GM18498 (cell line): Measurements from ENCODE around the gene LRP2.
A peak's percentile ranks its signal among the peaks of the same experiment; 100 is the strongest.
"Not testable (repeated sequence)": the region's sequence is repeated elsewhere in the genome, so short reads cannot be mapped to it uniquely, and the experiment has no call there.

Source experiments
- ATAC-seq: cut with Tn5 transposase; IDR thresholded peaks from one replicate; pipeline ENCODE4 v1.9.1; 2021; ENCODE audit warnings: mild to moderate bottlenecking, moderate library complexity; ENCODE audit not compliant: unreplicated experiment

LRP2 gene

GRCh38 chr2:169362118-169362893 is at the start of gene LRP2:
Gene LRP2, minus strand, starts transcription at chr2:169362534. Its CDS starts 135 bp downstream, at chr2:169362399.
- ATAC-seq, result no peak

- no peak for ATAC-seq
Measured at GRCh38 chr2:169406891-169407290, 44.6 kb upstream of the LRP2 start.

DNA sequence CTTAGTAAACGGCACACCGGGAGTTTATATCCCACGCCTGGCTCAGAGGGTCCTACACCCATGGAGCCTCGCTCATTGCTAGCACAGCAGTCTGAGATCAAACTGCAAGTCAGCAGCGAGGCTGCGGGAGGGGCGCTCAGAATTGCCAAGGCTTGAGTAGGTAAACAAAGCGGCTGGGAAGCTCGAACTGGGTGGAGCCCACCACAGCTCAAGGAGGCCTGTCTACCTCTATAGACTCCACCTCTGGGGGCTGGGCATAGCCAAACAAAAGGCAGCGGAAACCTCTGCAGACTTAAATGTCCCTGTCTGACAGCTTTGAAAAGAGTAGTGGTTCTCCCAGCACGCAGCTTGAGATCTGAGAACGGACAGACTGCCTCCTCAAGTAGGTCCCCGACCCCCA is 37.2 kb upstream of the LRP2 start:
- not testable (repeated sequence) for ATAC-seq

DNA sequence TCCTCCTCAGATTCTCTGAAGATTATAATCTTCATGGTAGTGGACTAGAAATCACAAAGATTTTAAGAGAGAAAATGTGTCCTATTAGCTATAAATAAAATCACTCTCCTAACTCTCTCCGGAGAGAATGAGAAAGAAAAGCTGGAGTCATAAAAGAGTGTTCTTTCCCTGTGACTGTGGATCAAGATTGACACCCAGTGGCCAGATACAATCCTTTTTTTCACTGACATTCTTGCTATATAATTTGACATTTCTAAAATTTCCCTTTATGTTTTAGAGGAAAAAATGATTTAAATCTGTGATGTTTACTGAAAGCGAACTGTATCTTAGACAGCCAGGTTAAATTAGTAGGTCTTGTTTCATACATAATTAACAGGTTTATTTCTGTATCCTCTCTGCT is 35.4 kb upstream of the LRP2 start:
- ATAC-seq, result no peak

GRCh38 chr2:169395821-169396374 is 33.6 kb upstream of the LRP2 start:
- no peak for ATAC-seq

GRCh38 chr2:169393068-169393590 is 30.8 kb upstream of the LRP2 start:
- peak; percentile 45 for ATAC-seq

DNA sequence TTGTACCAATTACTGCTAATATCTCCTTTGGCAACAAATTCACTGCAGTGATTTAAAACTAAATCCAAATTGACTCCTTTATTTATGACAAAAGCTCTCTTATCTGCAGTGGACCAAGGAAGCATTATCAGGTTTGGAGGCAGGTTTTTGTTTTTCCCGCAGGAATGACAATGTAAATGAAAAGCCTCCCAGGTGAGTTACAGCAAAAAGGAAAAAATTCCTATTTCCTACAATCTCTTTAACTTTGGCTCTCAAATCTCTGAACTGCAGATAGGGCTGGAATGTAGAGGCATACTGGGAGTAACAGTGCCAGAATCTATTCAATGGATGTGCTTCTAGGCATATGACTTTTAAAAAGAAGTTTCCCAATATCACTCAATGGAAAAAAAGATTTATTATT is 28.9 kb upstream of the LRP2 start:
- ATAC-seq, result no peak

DNA sequence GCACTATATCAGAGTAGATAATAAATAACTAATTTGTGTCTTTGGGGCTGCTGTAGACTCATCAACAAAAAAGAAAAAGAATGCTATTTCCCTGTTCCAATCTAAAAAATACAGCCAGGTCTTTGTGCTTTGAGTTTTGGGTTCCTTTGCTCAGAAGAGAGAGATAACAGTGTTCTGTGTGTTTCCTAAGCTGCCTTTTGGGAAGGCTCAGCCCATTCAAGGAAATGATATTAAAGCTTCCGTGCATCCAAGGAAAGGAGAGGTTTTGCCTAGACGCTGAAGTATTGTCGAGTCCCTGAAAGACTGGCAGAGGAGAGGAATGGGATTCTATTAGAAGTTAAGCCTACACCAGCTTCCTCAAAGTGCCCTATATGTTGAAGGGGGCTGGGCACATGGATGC is 25.8 kb upstream of the LRP2 start:
- ATAC-seq, result no peak

- ATAC-seq, result no peak
Measured at GRCh38 chr2:169386722-169387121, 24.4 kb upstream of the LRP2 start.

- ATAC-seq, result no peak
Measured at GRCh38 chr2:169384816-169385215, 22.5 kb upstream of the LRP2 start.

DNA sequence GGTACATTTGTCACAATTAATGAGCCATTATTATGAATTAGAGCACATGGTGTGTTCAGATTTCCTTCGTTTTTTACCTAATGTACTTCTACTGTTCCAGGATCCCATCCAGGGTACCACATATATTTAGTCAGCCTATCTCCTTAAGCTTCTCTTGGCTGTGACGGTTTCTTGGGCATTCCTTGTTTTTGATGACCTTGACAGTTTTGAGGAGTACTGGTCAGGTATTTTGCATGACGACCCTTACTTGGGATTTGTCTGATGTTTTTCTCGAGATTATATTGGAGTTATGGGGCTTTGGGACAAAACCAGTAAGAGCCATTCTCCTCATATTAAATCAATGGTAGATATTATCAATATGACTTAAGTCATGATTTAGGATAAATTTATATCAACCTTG is 10.2 kb upstream of the LRP2 start:
- no peak for ATAC-seq

DNA sequence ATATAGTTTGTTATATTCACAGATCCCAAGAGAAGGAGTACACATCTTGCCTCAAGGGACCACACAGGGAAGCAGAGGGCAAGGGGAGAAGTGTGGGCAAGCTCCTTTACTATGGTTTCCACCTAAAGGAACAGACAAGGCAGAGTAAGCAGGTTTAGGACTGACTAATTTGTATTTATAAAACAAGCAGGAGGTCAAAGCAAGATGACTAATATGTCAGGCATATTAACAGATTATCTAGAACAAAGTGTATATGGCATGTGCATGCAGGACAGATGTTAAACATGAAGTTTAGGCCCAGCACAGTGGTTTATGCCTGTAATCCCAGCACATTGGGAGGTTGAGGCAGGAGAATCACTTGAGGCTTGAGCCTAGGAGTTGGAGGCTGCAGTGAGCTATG is 3.7 kb upstream of the LRP2 start:
- no peak for ATAC-seq

DNA sequence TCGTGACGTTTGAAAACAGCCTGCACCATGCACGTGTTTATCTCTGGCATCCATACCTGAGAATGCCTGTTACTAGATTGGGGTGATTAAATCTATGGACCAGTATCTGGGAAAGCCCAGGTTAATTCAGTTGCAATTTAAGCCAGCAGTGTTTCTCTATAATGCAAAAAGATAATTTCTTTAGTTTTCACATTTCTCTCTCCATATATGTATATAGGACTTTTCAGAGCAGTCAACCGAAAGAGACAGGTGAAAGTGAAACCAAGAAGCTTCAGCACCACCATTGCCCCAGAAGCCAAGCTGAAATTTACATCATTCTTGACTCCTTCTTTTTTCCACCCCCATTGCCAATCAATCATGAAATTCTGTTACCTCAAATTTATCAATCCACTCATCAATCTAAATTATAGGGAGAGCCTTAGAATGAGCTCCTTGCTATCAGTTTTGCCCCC is 2.7 kb upstream of the LRP2 start:
- peak; percentile 62 for ATAC-seq

GRCh38 chr2:169363560-169364150 is 1.3 kb upstream of the LRP2 start:
- ATAC-seq, result peak; percentile 47

DNA sequence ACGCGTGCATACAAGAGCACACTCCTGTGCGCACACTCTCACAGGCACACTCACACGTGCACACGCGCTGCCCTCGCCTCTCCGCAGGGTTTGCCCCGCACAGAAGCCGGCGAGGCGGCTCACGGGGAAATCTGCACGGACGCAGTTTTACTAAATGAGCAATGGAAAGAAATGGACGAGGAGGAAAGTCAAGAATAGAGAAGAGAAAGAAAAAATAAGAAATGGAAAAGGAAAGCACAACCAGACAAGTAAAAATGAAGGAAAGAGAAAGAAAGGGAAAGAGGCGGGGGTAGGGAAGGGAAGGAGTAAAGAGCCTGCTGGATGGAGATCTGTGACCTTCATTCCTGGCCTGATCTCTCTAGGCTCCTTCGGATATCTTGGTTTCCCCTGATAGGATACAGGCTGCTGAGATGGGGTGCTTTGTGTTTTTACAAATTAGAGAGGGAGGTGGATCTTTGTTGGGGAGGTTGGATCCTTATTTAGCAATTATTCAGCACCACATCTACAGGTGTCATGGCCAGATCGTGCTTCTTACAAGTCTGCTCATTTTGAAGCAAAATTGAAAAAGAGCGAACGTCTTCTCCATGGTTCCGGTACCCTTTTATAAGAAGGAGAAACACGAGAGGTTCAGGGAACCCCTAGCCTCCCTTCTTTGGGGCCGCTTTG is 693 bp upstream of the LRP2 start:
- no peak for ATAC-seq

DNA sequence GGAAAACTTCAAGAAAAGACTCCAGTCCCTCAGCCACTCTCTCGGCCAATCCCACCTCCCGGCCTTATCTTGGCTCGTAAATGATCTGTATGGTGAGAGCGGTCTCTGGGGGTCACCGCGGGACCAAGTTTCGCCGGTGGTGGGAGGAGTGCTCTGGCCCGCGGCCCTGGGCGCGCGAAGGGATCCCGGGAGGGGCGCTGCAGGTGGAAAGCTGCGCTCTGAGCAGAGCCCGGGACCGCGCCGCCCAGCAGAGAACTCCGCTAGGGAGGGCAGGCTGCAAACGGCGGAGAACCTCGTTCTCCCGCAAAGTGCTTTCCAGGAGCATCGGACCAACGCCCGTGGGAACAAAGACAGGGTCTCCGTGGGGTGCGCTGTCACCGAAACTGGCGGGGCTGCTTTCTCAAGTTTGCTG is 622 bp downstream of the LRP2 start:
- ATAC-seq, result no peak

- ATAC-seq, result no peak
Measured at GRCh38 chr2:169360984-169361705, 1.2 kb downstream of the LRP2 start.

GRCh38 chr2:169358016-169358415 is 4.3 kb downstream of the LRP2 start:
- no peak for ATAC-seq

- ATAC-seq, result no peak
Measured at GRCh38 chr2:169354244-169354643, 8.1 kb downstream of the LRP2 start.

- ATAC-seq, result no peak
Measured at GRCh38 chr2:169351725-169352124, 10.6 kb downstream of the LRP2 start.

DNA sequence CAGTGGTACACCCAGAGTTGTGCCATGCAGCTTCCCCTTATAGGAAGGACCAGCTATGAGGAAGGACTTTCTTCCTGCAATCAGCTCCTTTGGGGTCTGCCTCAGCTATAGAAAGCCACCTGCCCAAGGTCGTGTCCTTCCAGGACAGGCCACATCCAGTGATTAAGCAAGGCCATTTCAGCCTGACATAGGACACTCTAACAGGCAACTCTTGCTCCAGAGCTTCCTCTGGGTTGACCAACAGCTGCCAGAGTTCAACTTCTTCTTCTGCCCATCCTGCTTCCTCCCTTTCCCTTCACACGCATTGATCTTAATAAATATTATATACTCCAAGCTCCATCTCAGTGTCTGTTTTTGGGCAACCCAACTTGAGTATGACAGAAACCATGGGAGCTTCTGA is 12.8 kb downstream of the LRP2 start:
- no peak for ATAC-seq
